NCI-H345 treated with DMSO at 0.1 percent for 48 hours (cell line): Measurements from ENCODE around the gene DOCK6.

Experiments used
- DNase-seq: peaks from one replicate; lab custom pipeline; 2025; ENCODE audit not compliant: unreplicated experiment; lab: John Stamatoyannopoulos, UW

The DOCK6 gene

DNA sequence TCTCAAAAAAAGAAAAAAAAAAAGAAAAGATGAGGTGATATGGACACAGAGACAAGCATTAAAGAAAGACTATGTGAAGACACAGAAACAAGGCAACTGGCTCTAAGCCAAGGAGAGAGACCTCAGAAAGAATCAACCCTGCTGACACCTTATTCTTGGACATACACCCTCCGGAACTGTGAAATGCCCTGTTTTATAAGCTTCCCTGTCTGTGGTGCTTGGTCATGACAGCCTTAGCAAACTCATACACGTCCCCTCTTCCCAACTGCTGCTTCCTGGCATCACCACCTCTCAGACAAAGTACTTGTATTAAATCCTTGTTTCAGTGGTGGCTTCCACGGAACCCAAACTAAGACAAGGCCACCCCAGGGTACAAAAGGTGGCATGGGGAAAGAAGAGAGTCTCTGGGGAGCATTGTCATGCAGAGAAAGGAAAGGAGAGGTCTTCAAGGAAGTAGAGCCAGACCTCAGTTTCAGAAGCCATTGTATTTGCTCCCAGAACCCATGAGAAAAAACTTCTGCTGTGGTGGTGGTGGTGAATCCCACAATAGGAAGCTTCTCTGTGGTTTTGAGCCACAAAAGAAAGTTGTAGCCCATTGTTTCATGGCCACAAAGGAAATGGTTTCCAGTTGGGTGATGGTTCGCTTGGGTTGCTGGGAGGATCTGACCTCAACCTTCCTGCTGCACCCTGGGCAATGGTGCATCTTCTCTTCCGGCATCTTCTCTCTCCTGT is 17.3 kb upstream of the DOCK6 start:
- DNase-seq, result no peak

DNA sequence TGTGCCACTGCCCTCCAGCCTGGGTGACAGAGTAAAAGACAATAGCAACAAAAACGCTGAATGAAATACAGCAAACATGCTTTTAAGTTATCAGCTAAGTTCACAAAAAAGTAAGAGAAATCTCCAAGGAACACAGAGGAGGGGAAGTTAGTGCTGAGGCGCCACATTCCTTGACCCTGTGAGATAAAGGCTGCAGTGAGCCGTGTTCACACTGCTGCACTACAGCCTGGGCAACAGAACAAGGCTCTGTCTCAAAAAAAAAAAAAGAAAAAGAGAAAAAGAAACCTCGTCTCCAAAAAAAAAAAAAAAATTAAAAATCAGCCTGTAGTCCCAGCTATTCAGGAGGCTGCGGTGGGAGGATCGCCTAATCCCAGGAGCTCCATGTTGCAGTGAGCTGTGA is 16.3 kb upstream of the DOCK6 start:
- DNase-seq, result no peak

DNA sequence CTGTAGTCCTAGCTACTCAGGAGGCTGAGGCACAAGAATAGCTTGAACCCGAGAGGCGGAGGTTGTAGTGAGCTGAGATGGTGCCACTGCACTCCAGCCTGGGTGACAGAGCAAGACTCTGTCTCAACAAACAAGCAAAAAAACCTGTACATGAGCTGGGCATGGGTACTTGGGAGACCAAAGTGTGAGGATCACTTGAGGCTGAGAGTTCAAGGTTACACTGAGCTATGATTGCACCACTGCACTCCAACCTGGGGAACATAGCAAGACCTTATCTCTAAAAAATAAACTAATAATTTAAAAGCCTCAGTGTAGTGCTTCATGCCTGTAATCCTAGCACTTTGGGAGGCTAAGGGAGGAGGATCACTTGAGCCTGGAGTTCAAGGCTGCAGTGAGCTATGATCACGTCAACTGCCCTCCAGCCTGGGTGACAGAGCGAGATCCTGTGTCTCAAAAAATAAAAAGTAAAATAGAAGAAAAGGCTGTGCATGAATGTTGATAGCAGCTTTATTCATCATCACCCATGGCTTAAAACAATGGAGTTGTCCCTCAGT is 12.3 kb upstream of the DOCK6 start:
- no peak for DNase-seq

DNA sequence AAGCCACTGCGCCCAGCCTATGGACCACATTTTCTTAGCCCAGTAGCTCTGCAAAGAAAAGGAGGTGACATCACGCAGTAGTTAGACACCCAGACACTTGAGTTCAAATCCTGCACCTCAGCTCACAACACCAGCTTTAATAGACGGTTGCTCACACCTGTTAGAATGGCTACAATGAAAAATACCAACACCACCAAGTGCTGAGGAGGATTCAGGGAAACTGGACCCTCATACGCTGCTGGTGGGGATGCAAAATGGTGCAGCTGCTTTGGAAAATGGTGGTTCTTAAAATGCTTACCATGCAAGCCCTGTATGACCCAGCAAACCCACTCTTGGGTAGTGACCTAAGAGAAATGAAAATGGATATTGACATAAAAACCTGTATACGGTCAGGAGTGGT is 11.7 kb upstream of the DOCK6 start:
- DNase-seq, result no peak

DNA sequence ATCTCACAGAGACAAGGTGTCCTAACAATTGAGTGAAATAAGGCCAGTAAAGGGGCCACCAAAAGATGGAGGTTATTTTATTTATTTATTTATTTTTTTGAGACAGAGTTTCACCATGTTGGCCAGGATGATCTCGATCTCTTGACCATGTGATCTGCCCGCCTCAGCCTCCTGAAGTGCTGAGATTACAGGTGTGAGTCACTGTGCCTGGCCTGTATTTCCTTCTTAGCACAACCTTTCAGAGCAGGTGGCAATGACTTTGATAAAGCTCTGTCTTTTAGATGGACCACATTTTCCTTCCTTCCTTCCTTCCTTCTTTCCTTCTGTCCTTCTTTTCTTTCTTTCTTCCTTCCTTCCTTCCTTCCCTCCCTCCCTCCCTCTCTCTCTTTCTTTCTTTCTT is 11.0 kb upstream of the DOCK6 start:
- no peak for DNase-seq

DNA sequence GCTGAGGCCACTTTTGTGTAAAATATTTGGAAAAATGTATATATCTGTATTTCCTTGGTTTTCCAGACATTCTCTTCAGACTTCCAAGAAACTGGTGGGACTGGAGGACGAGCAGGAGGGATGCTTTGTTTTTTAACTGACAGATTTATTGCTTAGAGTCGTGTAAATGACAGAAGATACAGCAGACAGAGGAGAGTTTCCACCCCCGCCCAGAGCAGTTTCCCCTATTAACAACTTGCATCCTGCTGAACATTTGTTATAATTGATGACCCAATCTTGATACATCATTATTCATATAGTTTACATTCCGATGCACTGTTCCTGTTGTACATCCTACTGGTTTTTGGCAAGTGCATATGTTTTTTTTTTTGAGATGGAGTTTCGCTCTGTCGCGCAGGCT is 7.1 kb upstream of the DOCK6 start:
- no peak for DNase-seq

DNA sequence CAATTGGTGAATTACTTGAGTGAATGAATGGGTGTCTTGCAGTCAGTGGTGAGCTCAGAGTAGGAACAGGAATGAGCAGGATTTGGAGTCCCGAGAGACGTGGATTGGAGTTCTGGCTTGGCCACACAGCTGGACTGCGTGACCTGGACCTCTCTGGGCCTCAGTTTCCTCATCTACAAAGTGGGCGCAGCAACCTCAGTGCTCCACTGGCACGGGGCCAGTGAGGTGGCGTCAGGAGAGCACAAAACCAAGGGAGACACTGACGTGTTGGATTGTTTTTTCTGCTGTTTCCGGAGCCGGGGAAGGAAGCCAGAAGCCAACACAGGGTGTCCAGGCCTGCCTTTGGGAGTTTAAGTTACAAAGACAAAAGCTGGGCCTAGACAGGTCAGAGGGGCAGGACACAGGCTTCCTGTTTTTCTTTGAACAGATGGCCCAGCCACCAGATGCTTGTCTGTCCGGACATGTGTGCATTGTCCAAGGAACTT is 6.5 kb upstream of the DOCK6 start:
- no peak for DNase-seq

DNA sequence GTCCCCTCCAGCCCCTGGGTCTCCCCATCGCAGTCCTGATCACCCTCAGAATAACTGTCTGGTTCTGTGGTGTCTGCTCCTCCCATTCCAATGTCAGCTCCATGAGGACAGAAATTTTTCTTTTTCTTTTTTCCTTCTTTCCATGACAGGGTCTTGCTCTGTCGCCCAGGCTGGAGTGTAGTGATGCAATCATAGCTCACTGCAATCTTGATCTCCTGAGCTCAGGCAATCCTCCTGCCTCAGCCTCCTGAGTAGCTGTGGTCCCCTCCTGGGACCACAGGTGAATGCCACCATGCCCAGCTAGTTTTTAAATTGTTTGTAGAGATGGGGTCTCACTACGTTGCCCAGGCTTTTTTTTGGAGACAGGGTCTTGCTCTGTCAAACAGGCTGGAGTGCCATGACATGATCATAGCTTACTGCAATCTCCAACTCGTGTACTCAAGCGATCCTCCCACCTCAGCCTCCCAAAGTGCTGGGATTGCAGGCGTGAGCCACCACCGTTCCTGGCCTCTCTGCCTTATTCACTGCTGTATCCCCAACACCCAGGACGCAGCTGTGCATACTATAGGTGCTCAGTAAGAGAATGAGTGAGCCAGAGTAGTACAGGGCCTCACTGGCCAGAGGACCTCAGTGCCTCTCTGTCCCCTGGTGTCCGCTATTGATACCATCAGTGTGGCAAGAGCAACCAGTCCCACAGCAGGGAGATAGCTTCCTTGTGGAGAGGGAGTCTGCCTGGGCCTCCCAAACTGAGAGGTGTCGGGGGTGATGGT is 5.2 kb upstream of the DOCK6 start:
- DNase-seq, result no peak

DNA sequence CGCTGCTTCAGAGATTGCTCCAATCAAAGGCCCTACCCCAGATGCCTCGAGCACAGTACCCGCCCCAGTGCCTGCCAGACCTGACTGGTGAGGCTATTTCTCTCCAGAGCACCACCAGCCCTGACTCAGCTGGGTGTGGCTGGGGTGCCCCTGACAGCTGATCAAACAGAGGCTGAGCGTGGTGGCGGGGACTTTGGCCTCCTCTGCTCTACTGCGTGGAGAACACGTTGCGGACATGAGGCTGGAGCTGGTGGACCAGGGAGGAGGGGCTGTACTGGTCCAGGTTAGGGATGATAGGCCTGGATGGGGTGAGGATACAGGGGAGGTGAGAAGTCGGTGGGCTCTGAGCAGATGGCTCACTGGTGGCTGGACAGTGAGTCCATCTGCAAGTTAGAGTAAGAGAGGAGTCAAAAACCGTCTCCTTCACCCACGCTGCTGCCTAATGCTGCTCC is 3.5 kb upstream of the DOCK6 start:
- no peak for DNase-seq

DNA sequence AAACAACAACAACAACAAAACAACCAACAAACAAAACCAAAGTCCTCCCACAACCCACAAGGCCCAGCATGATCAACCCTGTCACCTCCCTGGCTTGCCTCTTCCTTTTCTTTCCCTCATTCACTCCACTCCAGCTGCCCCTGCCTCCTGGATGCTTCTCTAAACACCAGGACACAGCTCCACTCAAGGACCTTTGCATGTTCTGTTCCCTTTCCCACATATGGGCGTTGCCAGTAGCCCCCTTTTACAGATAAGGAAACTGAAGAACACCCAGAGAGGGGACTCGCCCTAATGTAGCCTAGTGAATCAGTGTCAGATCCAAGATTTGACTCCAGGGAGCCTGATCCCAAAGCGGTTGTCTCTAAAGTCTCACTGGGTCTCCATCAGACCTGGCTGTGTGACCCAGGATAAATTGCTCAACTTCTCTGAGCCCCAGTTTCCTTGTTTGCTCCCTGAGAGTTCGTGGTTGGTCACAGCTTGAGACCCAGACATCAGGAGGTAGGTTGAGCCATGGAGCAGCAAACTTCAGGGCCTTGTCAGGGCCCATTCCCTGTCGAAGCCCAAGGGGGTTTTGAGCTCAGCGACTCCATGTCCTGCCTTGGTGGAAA is 3.0 kb upstream of the DOCK6 start:
- no peak for DNase-seq

DNA sequence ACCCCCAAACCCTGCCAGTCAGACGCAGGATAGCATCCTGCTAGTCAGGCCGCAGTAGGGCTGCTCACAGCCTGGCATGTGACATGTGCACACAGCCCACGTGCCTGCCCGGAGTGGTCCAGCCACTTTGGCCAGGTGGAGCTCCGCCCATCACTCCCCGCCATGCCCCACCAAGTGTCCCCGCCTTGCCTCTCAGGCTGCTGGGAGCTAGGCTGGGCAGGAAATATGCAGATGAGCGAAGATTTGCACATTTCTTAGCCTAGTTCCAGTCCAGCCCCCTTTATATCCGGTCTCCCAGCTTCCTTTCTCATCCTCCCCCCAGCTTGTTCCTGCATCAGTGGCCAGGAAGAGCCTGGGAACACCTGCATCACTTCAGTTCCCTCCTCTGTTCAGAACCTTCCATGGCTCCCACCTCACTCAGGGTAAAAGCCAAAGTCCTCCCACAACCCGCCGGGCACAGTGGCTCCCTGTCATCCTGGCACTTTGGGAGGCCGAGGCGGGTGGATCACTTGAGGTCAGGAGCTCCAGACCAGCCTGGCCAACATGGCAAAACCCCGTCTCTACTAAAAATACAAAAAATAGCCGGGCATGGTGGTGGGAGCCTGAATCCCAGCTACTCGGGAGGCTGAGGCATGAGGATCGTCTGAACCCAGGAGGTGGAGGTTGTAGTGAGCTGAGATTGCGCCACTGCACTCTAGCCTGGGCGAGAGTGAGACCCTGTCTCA is 2.3 kb upstream of the DOCK6 start:
- DNase-seq, result no peak

DNA sequence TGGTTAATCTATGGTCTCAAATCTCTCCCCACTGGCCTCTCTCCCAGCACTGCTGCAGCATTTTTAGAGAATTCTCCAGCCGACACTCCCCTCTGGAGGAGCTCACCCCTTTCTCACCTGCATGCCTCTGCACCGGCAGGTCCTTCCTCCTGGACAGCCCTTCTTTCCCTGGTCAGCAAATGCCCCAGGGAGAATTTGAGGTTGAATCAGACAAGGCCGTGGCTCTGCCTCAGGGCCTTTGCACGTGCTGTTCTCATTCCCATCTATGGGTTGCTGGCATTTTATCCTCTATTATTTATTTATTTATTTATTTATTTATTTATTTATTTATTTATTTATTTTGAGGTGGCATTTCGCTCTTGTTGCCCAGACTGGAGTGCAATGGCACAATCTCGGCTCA is 1.4 kb upstream of the DOCK6 start:
- DNase-seq, result no peak

DNA sequence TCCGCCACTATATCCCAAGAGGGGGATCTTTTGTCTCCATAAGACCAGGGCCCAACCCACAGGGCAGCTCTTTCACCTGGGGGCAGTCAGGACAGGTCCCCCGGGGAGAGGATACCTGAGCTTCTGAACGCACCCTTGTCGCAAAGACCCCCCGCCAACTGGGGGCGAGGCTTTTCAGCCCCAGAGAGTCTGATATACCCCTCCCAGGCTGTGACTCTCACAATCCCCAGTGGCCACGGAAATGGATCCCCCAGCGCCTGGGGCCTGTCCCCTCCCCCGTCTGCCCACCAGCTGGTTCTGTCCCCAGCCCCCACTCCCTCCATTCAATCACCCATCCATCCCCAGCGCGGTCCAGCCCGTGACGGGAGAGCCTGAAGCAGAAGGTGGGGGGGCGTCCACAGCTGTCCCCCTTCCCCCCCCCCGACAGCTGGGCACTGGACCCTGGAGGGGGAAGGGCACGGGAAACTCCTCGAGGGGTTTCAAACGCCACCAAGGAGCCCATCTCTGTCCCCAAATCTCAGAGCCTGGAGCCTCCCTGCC is 823 bp downstream of the DOCK6 start:
- no peak for DNase-seq

DNA sequence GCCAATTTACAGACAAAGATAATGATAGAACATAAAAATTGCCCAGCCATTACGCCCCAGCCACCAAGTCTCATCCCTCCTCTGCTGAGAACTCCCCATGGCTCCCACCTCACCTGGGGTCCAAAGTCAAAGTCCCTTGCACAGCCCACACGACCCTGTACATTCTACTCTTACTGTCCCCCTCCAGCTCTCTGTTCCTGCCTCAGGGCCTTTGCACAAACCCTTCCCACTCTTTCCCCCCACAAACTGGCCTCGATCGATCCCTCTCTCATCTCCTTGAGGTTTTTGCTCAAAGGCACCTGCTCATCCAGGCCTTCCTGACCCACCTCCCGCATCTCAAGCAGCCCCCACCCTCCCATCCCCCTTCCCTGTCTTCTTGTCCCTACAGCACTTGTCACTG is 1.3 kb downstream of the DOCK6 start:
- no peak for DNase-seq

DNA sequence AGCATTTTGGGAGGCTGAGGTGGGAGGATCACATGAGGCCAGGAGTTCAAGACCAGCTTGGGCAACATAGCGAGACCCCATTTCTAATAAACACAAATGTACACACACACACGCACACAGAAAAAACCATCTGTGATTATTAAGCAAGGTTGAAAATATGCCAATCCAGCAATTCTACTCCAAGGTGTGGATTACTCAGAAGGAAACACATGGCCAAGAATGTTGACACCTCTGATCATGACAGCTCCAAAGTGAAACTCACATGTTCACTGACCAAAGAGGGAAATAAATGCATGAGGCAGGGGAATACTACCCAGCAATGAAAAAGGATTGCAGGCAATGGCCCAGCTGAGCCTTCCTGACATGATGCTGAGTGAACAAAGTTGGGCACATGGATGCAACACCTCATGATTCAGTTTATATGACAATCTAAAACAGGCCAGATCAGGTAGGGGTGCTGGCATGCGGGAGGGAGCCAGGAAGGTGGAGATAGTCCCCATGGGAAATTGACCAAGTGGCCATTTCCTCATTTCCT is 4.4 kb downstream of the DOCK6 start:
- no peak for DNase-seq

DNA sequence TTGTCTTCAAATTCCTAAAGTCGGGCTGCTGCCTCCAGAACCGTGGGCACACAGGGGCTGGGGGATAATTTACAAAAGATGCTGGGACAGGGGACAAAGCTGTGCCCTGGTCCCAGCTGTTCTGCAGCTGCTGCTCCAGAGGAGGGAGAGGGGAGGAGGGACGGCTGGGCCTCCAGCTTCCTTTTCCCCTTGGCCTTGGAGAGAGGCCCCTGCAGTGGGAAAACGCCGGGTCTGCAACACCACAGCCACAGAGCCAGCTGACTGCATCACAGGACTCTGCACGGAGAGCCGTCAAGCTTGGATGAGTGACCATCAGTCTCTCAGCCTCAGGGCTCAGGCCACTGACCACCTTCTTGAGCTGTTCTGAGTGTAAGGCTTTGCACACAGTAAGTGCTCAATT is 6.1 kb downstream of the DOCK6 start:
- no peak for DNase-seq

DNA sequence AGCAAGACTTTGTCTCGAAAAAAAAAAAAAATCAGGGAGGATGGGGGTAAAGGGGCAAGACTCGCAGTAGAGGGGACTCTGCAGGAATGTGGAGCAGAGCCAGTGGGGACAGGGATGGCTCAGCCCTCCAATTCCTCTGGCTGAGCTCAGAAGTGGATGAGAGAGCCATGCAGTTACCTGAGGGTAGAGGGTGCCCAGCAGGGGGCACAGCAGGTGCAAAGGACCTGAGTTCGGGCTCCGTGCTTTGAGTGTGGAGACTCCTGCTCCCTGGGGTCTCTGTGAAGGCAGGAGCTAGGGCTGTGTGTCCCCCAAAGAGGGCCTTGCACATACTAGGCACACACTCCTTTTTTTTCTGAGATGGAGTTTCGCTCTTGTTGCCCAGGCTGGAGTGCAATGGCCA is 7.7 kb downstream of the DOCK6 start:
- no peak for DNase-seq

DNA sequence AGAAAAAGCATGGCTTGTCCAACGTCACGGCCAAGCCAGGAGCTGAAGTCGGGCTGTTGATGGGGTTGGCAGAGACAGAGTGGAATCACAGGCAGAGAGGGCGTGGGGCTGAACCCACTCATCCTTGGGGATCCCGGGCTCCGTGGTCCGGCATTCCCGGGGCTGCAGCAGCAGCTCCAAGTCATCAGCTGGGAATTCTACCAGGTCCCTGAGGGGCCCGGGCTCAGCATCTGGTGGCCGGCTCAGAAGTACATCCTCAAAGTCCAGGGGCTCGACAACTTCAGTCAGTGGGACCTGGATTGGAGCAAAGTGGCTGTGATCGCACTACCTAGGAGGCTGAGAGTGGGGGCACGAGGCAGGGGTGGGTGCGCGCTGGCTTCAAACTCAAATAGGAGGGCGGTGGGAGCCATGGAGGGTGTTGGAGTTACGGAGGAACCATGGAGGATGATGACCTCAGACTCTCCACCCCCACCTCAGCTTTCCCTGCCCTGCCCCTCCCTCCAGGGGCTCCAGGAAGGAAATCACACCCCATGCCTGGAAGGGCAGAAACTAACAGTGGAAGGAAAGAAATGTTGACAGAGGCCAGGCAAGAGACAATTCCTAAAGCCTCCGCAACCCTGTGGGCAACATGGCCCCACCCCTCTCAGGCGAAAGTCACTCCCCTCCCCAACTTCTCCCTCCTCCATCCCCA is 9.5 kb downstream of the DOCK6 start:
- no peak for DNase-seq

DNA sequence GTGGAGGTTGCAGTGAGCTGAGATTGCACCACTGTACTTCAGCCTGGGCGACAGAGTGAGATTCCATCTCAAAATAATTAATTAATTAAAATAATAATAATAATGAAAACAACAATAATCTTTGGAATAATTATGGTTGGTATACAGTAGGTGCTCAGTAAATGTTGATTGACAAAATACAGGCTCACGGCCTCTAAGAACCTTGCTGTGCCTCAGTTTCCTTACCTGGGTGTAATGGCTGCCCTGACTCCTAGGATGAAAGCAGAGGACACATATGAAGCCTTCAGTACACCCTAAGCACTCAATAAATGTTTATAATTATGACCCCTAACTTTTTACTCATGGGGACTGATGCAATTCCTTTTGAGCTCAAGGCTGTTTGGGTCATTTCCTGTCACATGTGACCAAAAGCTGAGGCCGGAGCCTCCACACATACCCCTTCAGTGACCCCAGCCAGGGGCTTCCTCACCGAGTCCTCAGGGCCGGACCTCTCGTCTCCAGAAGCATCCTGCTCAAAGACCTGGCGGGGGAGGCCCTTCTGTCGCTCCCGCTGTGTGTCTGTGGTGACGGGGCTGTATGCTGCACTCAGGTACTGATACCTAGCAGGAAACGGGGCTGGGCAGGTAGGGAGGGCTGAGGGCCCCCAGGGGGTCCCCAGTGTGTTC is 10.5 kb downstream of the DOCK6 start:
- no peak for DNase-seq
